Central memory CD8-positive, alpha-beta T cell (primary cell): ENCODE data around the gene TMEM175.

Experiments
- ATAC-seq: fragments of 150-1000 bp; cut with Tn5 transposase; replicated peaks from 2 replicates; pipeline ENCODE4 v1.10.0; 2022; ENCODE audit warnings: mild to moderate bottlenecking, moderate FRiP score, moderate number of reproducible peaks; ENCODE audit not compliant: poor library complexity, severe bottlenecking; ENCODE audit errors: extremely low read depth
- DNase-seq, 2 donors: peaks; one replicate each; pipeline ENCODE4 v3.0.0; 2021; ENCODE audit warnings: low spot score in 2 of 2
- H3K27ac Mint-ChIP-seq: one replicate; pipeline ENCODE4 v1.8.0; 2022; ENCODE audit warnings: low read depth, mild to moderate bottlenecking, moderate library complexity, mixed read lengths
- H3K27me3 Mint-ChIP-seq: one replicate; pipeline ENCODE4 v1.8.0; 2022; ENCODE audit warnings: mixed read lengths
- H3K36me3 Mint-ChIP-seq: one replicate; pipeline ENCODE4 v1.8.0; 2022; ENCODE audit warnings: mild to moderate bottlenecking, moderate library complexity, mixed read lengths; ENCODE audit not compliant: insufficient read depth
- H3K4me1 Mint-ChIP-seq: one replicate; pipeline ENCODE4 v1.8.0; 2022; ENCODE audit warnings: mixed read lengths
- H3K4me3 Mint-ChIP-seq: one replicate; pipeline ENCODE4 v1.8.0; 2022; ENCODE audit warnings: mild to moderate bottlenecking, moderate library complexity, mixed read lengths
- H3K9me3 Mint-ChIP-seq: one replicate; pipeline ENCODE4 v1.8.0; 2022; ENCODE audit warnings: mixed read lengths

Gene TMEM175

GRCh38 chr4:901192-901910 is 30.9 kb upstream of the TMEM175 start:
- Mint-ChIP-seq H3K36me3 (peaks cover 34% of the 10 kb centered on the region), H3K4me1 (peaks cover 24% of the 10 kb centered on the region), H3K9me3 (no peaks in the 10 kb centered on the region), H3K4me3 (no peak overlapping the region), H3K27ac (no peak overlapping the region), H3K27me3 (no peaks in the 10 kb centered on the region)
- ATAC-seq = no peak
- no peak for DNase-seq

GRCh38 chr4:903066-904046 is 28.9 kb upstream of the TMEM175 start:
- ATAC-seq (no peak), DNase-seq (no peak)
- Mint-ChIP-seq H3K27ac (peak overlapping the region; percentile 68), H3K9me3 (no peaks in the 10 kb centered on the region), H3K4me1 (peaks cover 24% of the 10 kb centered on the region), H3K27me3 (no peaks in the 10 kb centered on the region), H3K4me3 (peak overlapping the region; percentile 41), H3K36me3 (peaks cover 37% of the 10 kb centered on the region)

GRCh38 chr4:905485-906338 is 26.5 kb upstream of the TMEM175 start:
- ATAC-seq = no peak
- DNase-seq = no peak
- H3K4me1 Mint-ChIP-seq = peaks cover 9% of the 10 kb centered on the region
- peaks cover 40% of the 10 kb centered on the region for H3K36me3 Mint-ChIP-seq
- no peak overlapping the region for H3K4me3 Mint-ChIP-seq
- no peaks in the 10 kb centered on the region for H3K27me3 Mint-ChIP-seq
- no peaks in the 10 kb centered on the region for H3K9me3 Mint-ChIP-seq
- H3K27ac Mint-ChIP-seq = no peak overlapping the region

- Mint-ChIP-seq H3K27ac (no peak overlapping the region), H3K27me3 (no peaks in the 10 kb centered on the region), H3K9me3 (no peaks in the 10 kb centered on the region), H3K36me3 (peaks cover 45% of the 10 kb centered on the region), H3K4me1 (peaks cover 10% of the 10 kb centered on the region), H3K4me3 (no peak overlapping the region)
- ATAC-seq = no peak
- DNase-seq = no peak
These were observed 25.7 kb upstream of the TMEM175 start for GRCh38 chr4:906339-907102.

GRCh38 chr4:907103-907400 is 25.2 kb upstream of the TMEM175 start:
- Mint-ChIP-seq H3K27ac (no peak overlapping the region), H3K36me3 (peaks cover 49% of the 10 kb centered on the region), H3K4me1 (peaks cover 14% of the 10 kb centered on the region), H3K9me3 (no peaks in the 10 kb centered on the region), H3K27me3 (no peaks in the 10 kb centered on the region), H3K4me3 (no peak overlapping the region)
- no peak for DNase-seq
- no peak for ATAC-seq

- no peak overlapping the region for H3K27ac Mint-ChIP-seq
- H3K27me3 Mint-ChIP-seq = no peaks in the 10 kb centered on the region
- DNase-seq (no peak), ATAC-seq (no peak)
- H3K4me3 Mint-ChIP-seq = no peak overlapping the region
- H3K9me3 Mint-ChIP-seq = no peaks in the 10 kb centered on the region
- peaks cover 10% of the 10 kb centered on the region for H3K4me1 Mint-ChIP-seq
- peaks cover 49% of the 10 kb centered on the region for H3K36me3 Mint-ChIP-seq
These were observed 24.4 kb upstream of the TMEM175 start for GRCh38 chr4:907691-908425.

- ATAC-seq (no peak), DNase-seq (no peak)
- H3K4me1 Mint-ChIP-seq = peaks cover 5% of the 10 kb centered on the region
- H3K9me3 Mint-ChIP-seq = no peaks in the 10 kb centered on the region
- no peaks in the 10 kb centered on the region for H3K27me3 Mint-ChIP-seq
- no peak overlapping the region for H3K27ac Mint-ChIP-seq
- H3K36me3 Mint-ChIP-seq = peaks cover 49% of the 10 kb centered on the region
- no peak overlapping the region for H3K4me3 Mint-ChIP-seq
These were observed 23.1 kb upstream of the TMEM175 start for GRCh38 chr4:909131-909571.

- Mint-ChIP-seq H3K36me3 (peaks cover 46% of the 10 kb centered on the region), H3K27ac (no peak overlapping the region), H3K4me3 (no peak overlapping the region), H3K27me3 (no peaks in the 10 kb centered on the region), H3K4me1 (peaks cover 7% of the 10 kb centered on the region), H3K9me3 (no peaks in the 10 kb centered on the region)
- no peak for ATAC-seq
- DNase-seq = no peak
These were observed 22.4 kb upstream of the TMEM175 start for GRCh38 chr4:909821-910220.

- ATAC-seq (no peak), DNase-seq (no peak)
- Mint-ChIP-seq H3K4me1 (peaks cover 14% of the 10 kb centered on the region), H3K27me3 (no peaks in the 10 kb centered on the region), H3K9me3 (no peaks in the 10 kb centered on the region), H3K36me3 (peaks cover 43% of the 10 kb centered on the region), H3K4me3 (no peak overlapping the region), H3K27ac (peak overlapping the region; percentile 74)
These were observed 21.7 kb upstream of the TMEM175 start for GRCh38 chr4:910366-911091.

GRCh38 chr4:911221-911751 is 21.0 kb upstream of the TMEM175 start:
- H3K36me3 Mint-ChIP-seq = peaks cover 42% of the 10 kb centered on the region
- DNase-seq = no peak
- ATAC-seq = no peak
- no peak overlapping the region for H3K4me3 Mint-ChIP-seq
- no peaks in the 10 kb centered on the region for H3K9me3 Mint-ChIP-seq
- H3K27ac Mint-ChIP-seq = peak overlapping the region; percentile 74
- H3K27me3 Mint-ChIP-seq = no peaks in the 10 kb centered on the region
- H3K4me1 Mint-ChIP-seq = peaks cover 22% of the 10 kb centered on the region
